RCC 7860 (cell line): ENCODE measurements around the gene OR1K1.

Experiments used
- DNase-seq: peaks from one replicate; pipeline ENCODE4 v3.0.0-alpha.2; 2015; ENCODE audit warnings: low spot score
- FAIRE-seq: peaks from 2 replicates; lab custom pipeline; 2012; peaks lifted over from hg19 to GRCh38; lab: Jason Lieb, UNC

The OR1K1 gene

DNA sequence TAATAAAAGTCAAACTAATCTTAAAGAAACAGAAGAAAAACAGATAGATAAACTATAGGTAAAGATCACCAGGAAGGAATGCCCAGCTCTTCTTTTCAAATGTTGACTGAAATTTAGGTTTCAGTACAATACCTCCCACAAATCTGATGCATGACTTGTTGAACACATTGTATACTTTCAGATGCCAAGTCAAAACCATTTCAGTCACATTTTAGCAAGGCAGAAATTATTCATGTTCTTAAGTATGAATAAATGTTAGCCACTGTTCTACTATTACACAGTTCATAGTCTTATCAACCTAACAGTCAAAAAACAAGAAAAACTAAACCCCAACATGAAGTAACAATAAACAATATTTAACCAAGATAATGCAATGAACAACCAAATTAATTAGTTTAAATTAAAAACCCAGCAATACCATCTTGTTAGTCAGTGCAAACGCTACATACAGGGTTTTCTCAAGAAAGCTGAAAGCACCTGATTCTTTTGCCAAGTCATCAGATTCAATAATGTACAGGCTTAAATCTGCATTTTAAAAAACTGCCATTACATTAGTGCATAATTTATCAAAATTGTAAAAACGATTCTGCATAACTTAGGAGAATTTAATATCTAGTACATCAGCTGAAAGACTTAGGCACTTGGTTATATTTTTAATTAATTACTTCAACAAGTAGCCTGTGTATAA, 48.5 kb downstream of the OR1K1 start:
- DNase-seq (no peak), FAIRE-seq (no peak)
